AG04449 (cell line): Measurements from ENCODE around the gene ATP10A.

Experiments used
- CTCF ChIA-PET: fragments of 350-600 bp; formaldehyde crosslinking; extraction: SDS; loops from one replicate; lab custom pipeline; 2021; ENCODE audit warnings: antibody characterized with exemption; lab: Yijun Ruan, JAX
- POLR2A ChIA-PET: fragments of 400-600, 350-600 bp; formaldehyde crosslinking; extraction: SDS; loops from one replicate; lab custom pipeline; 2020; ENCODE audit warnings: antibody characterized with exemption, inconsistent platforms; lab: Yijun Ruan, JAX
- DNase-seq: peaks from one replicate; pipeline ENCODE4 v3.0.0-alpha.2; 2010; ENCODE audit warnings: low read depth, low spot score
- H3K4me3 ChIP-seq: 2 replicates; pipeline ENCODE4 v1.5.1; 2011; ENCODE audit warnings: low read depth, mild to moderate bottlenecking, control low read depth, low read length
- CTCF ChIP-seq: IDR thresholded peaks from one replicate; pipeline ENCODE4 v1.5.1; 2011; ENCODE audit warnings: mild to moderate bottlenecking, moderate library complexity, low read length, control low read depth, inconsistent platforms; ENCODE audit not compliant: insufficient read depth; ENCODE audit errors: missing control alignments

The ATP10A gene

DNA sequence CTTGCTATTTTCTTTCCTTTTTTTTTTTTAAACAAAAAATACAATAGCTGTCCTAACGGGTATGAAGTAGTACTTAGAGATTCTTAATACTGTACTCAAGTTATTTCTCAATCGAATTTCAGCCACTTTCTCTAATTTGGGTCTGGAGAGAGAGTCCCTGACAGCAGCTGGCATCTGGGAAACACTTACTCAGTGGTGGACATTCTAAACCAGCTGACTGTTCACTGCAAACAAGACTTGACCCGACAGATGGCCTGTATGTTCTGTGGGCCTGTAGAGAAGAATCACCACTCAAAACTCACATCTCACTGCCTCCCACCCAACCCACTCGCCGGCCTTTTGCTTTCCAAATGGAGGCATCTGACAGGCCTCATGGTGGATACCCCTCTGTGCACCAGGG lies 199.6 kb downstream of the ATP10A start:
- no peak for TF ChIP-seq CTCF
- no peak overlapping the region for H3K4me3 ChIP-seq
- ChIA-PET POLR2A (no interaction called here), CTCF (no interaction called here)
- no peak for DNase-seq

- no peak for DNase-seq
- TF ChIP-seq CTCF, result no peak
- no peak overlapping the region for H3K4me3 ChIP-seq
- ChIA-PET CTCF (no interaction called here), POLR2A (no interaction called here)
Observed at GRCh38 chr15:25661898-25662297, 201.2 kb downstream of the ATP10A start.

GRCh38 chr15:25659251-25659650 lies 203.9 kb downstream of the ATP10A start:
- CTCF ChIA-PET, result no interaction called here
- DNase-seq, result no peak
- TF ChIP-seq CTCF, result no peak
- H3K4me3 ChIP-seq, result no peak overlapping the region
- POLR2A ChIA-PET, result no interaction called here

DNA sequence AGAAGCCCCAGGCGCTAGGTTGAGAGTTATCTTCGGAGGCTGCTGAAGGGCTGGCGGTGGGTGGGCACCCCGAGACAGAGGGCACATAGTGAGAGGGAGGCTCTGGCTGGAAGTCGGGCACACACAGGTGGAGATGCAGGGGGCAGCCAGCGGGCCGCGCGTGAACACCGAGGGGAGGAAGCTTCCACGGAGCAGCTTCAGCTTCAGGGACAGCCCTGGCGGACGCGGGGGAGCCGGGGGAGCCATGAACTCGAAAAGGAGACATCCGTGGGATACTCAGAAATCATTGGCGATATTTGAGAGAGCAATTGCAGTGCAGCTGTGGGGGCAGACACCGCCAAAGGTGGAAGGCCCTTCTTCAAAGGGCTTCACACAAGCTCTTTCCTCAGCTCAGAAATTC lies 204.6 kb downstream of the ATP10A start:
- TF ChIP-seq CTCF, result no peak
- CTCF ChIA-PET, result interaction anchor here (0.8 kb wide), 1 partner anchor 33 kb away, joined by 3 read pairs; no protein-coding TSS in a partner anchor
- POLR2A ChIA-PET, result no interaction called here
- no peak for DNase-seq
- no peak overlapping the region for H3K4me3 ChIP-seq

DNA sequence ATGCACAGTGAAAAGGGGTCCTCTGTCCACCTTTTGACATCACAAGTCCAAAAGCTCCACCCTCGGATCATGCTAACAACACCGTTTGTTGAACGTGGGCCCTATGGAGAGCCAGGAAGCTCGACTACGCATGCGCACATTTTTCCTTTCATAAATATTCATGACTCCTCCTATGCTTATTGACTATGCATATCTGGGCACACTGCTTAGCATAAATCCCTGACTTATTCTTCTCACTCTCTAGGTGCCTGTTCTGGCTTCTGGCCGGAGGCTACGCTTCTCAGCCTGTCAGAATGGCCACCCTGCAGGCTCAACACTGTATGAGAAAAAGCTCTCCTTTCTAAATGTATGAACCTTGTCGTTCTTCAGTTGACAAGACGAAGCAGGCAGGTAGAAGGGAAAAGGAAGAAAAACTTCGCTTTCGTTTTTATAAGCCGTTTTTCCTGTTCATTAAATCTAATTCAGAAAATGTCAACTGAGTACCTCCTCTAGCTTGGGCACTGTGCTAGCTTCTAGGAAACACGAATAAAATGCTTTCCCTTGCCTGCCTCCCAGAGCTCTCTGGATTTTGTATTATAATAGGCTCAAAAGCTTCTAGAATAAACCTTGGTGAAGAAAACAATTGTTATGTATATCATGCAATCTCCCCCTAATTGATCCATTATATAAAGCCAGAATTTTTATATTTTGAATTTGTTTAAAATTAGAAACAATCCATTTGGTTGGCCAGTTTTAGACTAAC lies 207.7 kb downstream of the ATP10A start:
- TF ChIP-seq CTCF, result no peak
- no peak for DNase-seq
- ChIA-PET CTCF (no interaction called here), POLR2A (interaction anchor here (0.6 kb wide), 1 partner anchor 8 kb away, joined by 3 read pairs; no protein-coding TSS in a partner anchor)
- H3K4me3 ChIP-seq, result no peak overlapping the region

GRCh38 chr15:25653371-25653770 lies 209.8 kb downstream of the ATP10A start:
- ChIA-PET CTCF (no interaction called here), POLR2A (no interaction called here)
- DNase-seq, result no peak
- no peak overlapping the region for H3K4me3 ChIP-seq
- TF ChIP-seq CTCF, result no peak
